Activated naive CD8-positive, alpha-beta T cell (primary cell): ENCODE data around the gene GASK1A.

Experiments used
- H3K27ac Mint-ChIP-seq: one replicate; pipeline ENCODE4 v1.8.0; 2021; ENCODE audit warnings: mixed read lengths
- H3K27me3 Mint-ChIP-seq: one replicate; pipeline ENCODE4 v1.8.0; 2021; ENCODE audit warnings: mixed read lengths
- H3K36me3 Mint-ChIP-seq: one replicate; pipeline ENCODE4 v1.8.0; 2021; ENCODE audit warnings: mixed read lengths
- H3K4me1 Mint-ChIP-seq: one replicate; pipeline ENCODE4 v1.8.0; 2021; ENCODE audit warnings: low read depth, mixed read lengths
- H3K4me3 Mint-ChIP-seq: one replicate; pipeline ENCODE4 v1.8.0; 2021; ENCODE audit warnings: mild to moderate bottlenecking, mixed read lengths
- H3K9me3 Mint-ChIP-seq: one replicate; pipeline ENCODE4 v1.8.0; 2021; ENCODE audit warnings: low read depth, mixed read lengths

Gene GASK1A

GRCh38 chr3:43082457-43082856, 103.3 kb downstream of the GASK1A start:
- H3K27me3 Mint-ChIP-seq, result no peaks in the 10 kb centered on the region
- peaks cover 5% of the 10 kb centered on the region for H3K9me3 Mint-ChIP-seq
- H3K4me1 Mint-ChIP-seq, result peaks cover 8% of the 10 kb centered on the region
- H3K27ac Mint-ChIP-seq, result no peak overlapping the region
- no peak overlapping the region for H3K4me3 Mint-ChIP-seq
- H3K36me3 Mint-ChIP-seq, result peaks cover 31% of the 10 kb centered on the region

GRCh38 chr3:43086460-43087165, 107.5 kb downstream of the GASK1A start:
- Mint-ChIP-seq H3K4me1 (peaks cover 10% of the 10 kb centered on the region), H3K4me3 (no peak overlapping the region), H3K27ac (no peak overlapping the region), H3K36me3 (peaks cover 25% of the 10 kb centered on the region), H3K27me3 (no peaks in the 10 kb centered on the region), H3K9me3 (peaks cover 5% of the 10 kb centered on the region)

GRCh38 chr3:43087249-43087776, 108.2 kb downstream of the GASK1A start:
- H3K27ac Mint-ChIP-seq, result no peak overlapping the region
- H3K4me3 Mint-ChIP-seq, result no peak overlapping the region
- H3K36me3 Mint-ChIP-seq, result peaks cover 26% of the 10 kb centered on the region
- H3K27me3 Mint-ChIP-seq, result no peaks in the 10 kb centered on the region
- peaks cover 5% of the 10 kb centered on the region for H3K9me3 Mint-ChIP-seq
- peaks cover 10% of the 10 kb centered on the region for H3K4me1 Mint-ChIP-seq

GRCh38 chr3:43089081-43089480, 110.0 kb downstream of the GASK1A start:
- peaks cover 10% of the 10 kb centered on the region for H3K4me1 Mint-ChIP-seq
- H3K27ac Mint-ChIP-seq, result no peak overlapping the region
- peaks cover under 1% of the 10 kb centered on the region for H3K9me3 Mint-ChIP-seq
- no peak overlapping the region for H3K4me3 Mint-ChIP-seq
- H3K27me3 Mint-ChIP-seq, result no peaks in the 10 kb centered on the region
- H3K36me3 Mint-ChIP-seq, result peaks cover 11% of the 10 kb centered on the region

- Mint-ChIP-seq H3K36me3 (peaks cover 5% of the 10 kb centered on the region), H3K4me3 (no peak overlapping the region), H3K27me3 (no peaks in the 10 kb centered on the region), H3K4me1 (peaks cover 10% of the 10 kb centered on the region), H3K9me3 (no peaks in the 10 kb centered on the region), H3K27ac (no peak overlapping the region)
Observed at GRCh38 chr3:43090238-43090637, 111.1 kb downstream of the GASK1A start.

- peaks cover 5% of the 10 kb centered on the region for H3K36me3 Mint-ChIP-seq
- H3K27me3 Mint-ChIP-seq, result no peaks in the 10 kb centered on the region
- H3K4me3 Mint-ChIP-seq, result no peak overlapping the region
- H3K9me3 Mint-ChIP-seq, result no peaks in the 10 kb centered on the region
- H3K4me1 Mint-ChIP-seq, result peaks cover 10% of the 10 kb centered on the region
- no peak overlapping the region for H3K27ac Mint-ChIP-seq
Observed at GRCh38 chr3:43091481-43091880, 112.4 kb downstream of the GASK1A start.

GRCh38 chr3:43093006-43093405, 113.9 kb downstream of the GASK1A start:
- Mint-ChIP-seq H3K27me3 (no peaks in the 10 kb centered on the region), H3K4me1 (peaks cover 8% of the 10 kb centered on the region)

GRCh38 chr3:43093974-43094373, 114.9 kb downstream of the GASK1A start:
- H3K4me1 Mint-ChIP-seq, result peaks cover 12% of the 10 kb centered on the region
- H3K4me3 Mint-ChIP-seq, result no peak overlapping the region
- H3K9me3 Mint-ChIP-seq, result no peaks in the 10 kb centered on the region
- H3K27ac Mint-ChIP-seq, result no peak overlapping the region
- H3K36me3 Mint-ChIP-seq, result peaks cover 7% of the 10 kb centered on the region
- H3K27me3 Mint-ChIP-seq, result no peaks in the 10 kb centered on the region

More at GRCh38 chr3:43093006-43093405, 113.9 kb downstream of the GASK1A start:
- Mint-ChIP-seq H3K4me3 (no peak overlapping the region), H3K9me3 (no peaks in the 10 kb centered on the region), H3K36me3 (peaks cover 7% of the 10 kb centered on the region), H3K27ac (no peak overlapping the region)

- peaks cover 13% of the 10 kb centered on the region for H3K4me1 Mint-ChIP-seq
Observed at GRCh38 chr3:43094381-43094780, 115.3 kb downstream of the GASK1A start.

GRCh38 chr3:43094851-43095250, 115.7 kb downstream of the GASK1A start:
- Mint-ChIP-seq H3K9me3 (no peaks in the 10 kb centered on the region), H3K4me1 (peaks cover 13% of the 10 kb centered on the region), H3K27ac (no peak overlapping the region), H3K36me3 (peaks cover 7% of the 10 kb centered on the region), H3K27me3 (no peaks in the 10 kb centered on the region), H3K4me3 (no peak overlapping the region)

More at GRCh38 chr3:43094381-43094780, 115.3 kb downstream of the GASK1A start:
- H3K9me3 Mint-ChIP-seq, result no peaks in the 10 kb centered on the region
- peaks cover 7% of the 10 kb centered on the region for H3K36me3 Mint-ChIP-seq
- no peak overlapping the region for H3K27ac Mint-ChIP-seq
- H3K27me3 Mint-ChIP-seq, result no peaks in the 10 kb centered on the region
- H3K4me3 Mint-ChIP-seq, result no peak overlapping the region

GRCh38 chr3:43095370-43095769, 116.3 kb downstream of the GASK1A start:
- Mint-ChIP-seq H3K36me3 (peaks cover 5% of the 10 kb centered on the region), H3K9me3 (no peaks in the 10 kb centered on the region), H3K4me3 (no peak overlapping the region), H3K4me1 (peaks cover 12% of the 10 kb centered on the region), H3K27ac (no peak overlapping the region), H3K27me3 (no peaks in the 10 kb centered on the region)

- Mint-ChIP-seq H3K9me3 (no peaks in the 10 kb centered on the region), H3K27ac (no peak overlapping the region), H3K4me1 (peaks cover 11% of the 10 kb centered on the region)
Observed at GRCh38 chr3:43096761-43097160, 117.7 kb downstream of the GASK1A start.

GRCh38 chr3:43097400-43098080, 118.4 kb downstream of the GASK1A start:
- Mint-ChIP-seq H3K4me3 (no peak overlapping the region), H3K27ac (no peak overlapping the region), H3K4me1 (peaks cover 11% of the 10 kb centered on the region), H3K9me3 (no peaks in the 10 kb centered on the region), H3K36me3 (peaks cover 3% of the 10 kb centered on the region), H3K27me3 (no peaks in the 10 kb centered on the region)

More at GRCh38 chr3:43096761-43097160, 117.7 kb downstream of the GASK1A start:
- peaks cover 4% of the 10 kb centered on the region for H3K36me3 Mint-ChIP-seq
- no peaks in the 10 kb centered on the region for H3K27me3 Mint-ChIP-seq
- H3K4me3 Mint-ChIP-seq, result no peak overlapping the region

- Mint-ChIP-seq H3K4me1 (peaks cover 15% of the 10 kb centered on the region), H3K27ac (no peak overlapping the region), H3K9me3 (no peaks in the 10 kb centered on the region), H3K36me3 (peaks cover 3% of the 10 kb centered on the region), H3K27me3 (no peaks in the 10 kb centered on the region), H3K4me3 (no peak overlapping the region)
Observed at GRCh38 chr3:43098761-43099160, 119.7 kb downstream of the GASK1A start.

- no peaks in the 10 kb centered on the region for H3K27me3 Mint-ChIP-seq
- no peak overlapping the region for H3K27ac Mint-ChIP-seq
- no peak overlapping the region for H3K4me3 Mint-ChIP-seq
- no peaks in the 10 kb centered on the region for H3K36me3 Mint-ChIP-seq
- H3K9me3 Mint-ChIP-seq, result no peaks in the 10 kb centered on the region
- H3K4me1 Mint-ChIP-seq, result peaks cover 30% of the 10 kb centered on the region
Observed at GRCh38 chr3:43102773-43103480, 123.8 kb downstream of the GASK1A start.
